Transverse colon (tissue), 4 donors: Measurements from ENCODE around the gene TRPM1. TPM values are rescaled to one million over a fixed set of nuclear protein-coding genes. Genes with fewer than 3 reads are reported as not detected.

Source experiments
- DNase-seq: peaks from one replicate; pipeline ENCODE4 v3.0.0-alpha.2; 2019
- H3K27ac ChIP-seq, 4 donors: fragments of 200-600 bp; sonication (generic); 2 replicates each; pipeline ENCODE4 v1.5.1; 2016 to 2018; ENCODE audit warnings: inconsistent platforms in 4 of 4
- H3K27me3 ChIP-seq: fragments of 200-600 bp; sonication (generic); 2 replicates; pipeline ENCODE4 v1.5.1; 2017; ENCODE audit warnings: inconsistent platforms
- H3K36me3 ChIP-seq, 4 donors: fragments of 200-600 bp; sonication (generic); 2 replicates each; pipeline ENCODE4 v1.5.1; 2017 to 2019; ENCODE audit warnings: inconsistent platforms in 4 of 4
- H3K4me1 ChIP-seq, 4 donors: fragments of 200-600 bp; sonication (generic); 2 replicates each; pipeline ENCODE4 v1.5.1; 2017 to 2020; ENCODE audit warnings: inconsistent platforms in 4 of 4
- H3K4me3 ChIP-seq, 4 donors: fragments of 200-600 bp; sonication (generic); 1 replicate in 1 of 4; 2 replicates in 3 of 4; pipeline versions ENCODE4 v1.5.1 to v1.6.1; 2017 to 2019; ENCODE audit warnings: inconsistent platforms in 4 of 4
- H3K9me3 ChIP-seq, 2 donors: fragments of 200-600 bp; sonication (generic); 2 replicates each; pipeline ENCODE4 v1.5.1; 2017 to 2019; ENCODE audit warnings: inconsistent platforms in 2 of 2
- CTCF ChIP-seq, 5 experiments: fragments of 200-600 bp in 3 of 5; fragments of 450-650 bp in 2 of 5; sonication (generic) in 3 of 5; IDR thresholded peaks; 1 replicate in 2 of 5; 2 replicates in 3 of 5; pipeline ENCODE4 v1.5.1; 2016 to 2017; ENCODE audit warnings: antibody characterized with exemption in 5 of 5, inconsistent platforms in 3 of 5, mild to moderate bottlenecking in 2 of 5, moderate library complexity in 1 of 5
- EP300 ChIP-seq: sonication (generic); formaldehyde crosslinking; IDR thresholded peaks from one replicate; pipeline ENCODE4 v1.6.1; 2017; ENCODE audit warnings: antibody characterized with exemption, low read depth
- POLR2A ChIP-seq: fragments of 450-650 bp; IDR thresholded peaks from one replicate; pipeline ENCODE4 v1.6.1; 2016; ENCODE audit warnings: antibody characterized with exemption, mild to moderate bottlenecking, moderate library complexity
- POLR2AphosphoS5 ChIP-seq, 3 donors: sonication (generic); formaldehyde crosslinking; IDR thresholded peaks; one replicate each; pipeline ENCODE4 v1.6.1; 2016; ENCODE audit warnings: antibody characterized with exemption in 3 of 3
- WGBS, 2 donors: methylation state at CpG; one replicate each; pipeline ENCODE4 v1.1.5; 2018; ENCODE audit warnings: low coverage in 1 of 2; 5-methylcytosine and 5-hydroxymethylcytosine counted together
- in situ Hi-C, 4 donors: fragments of 200-750 bp; cut with MboI; loops; one replicate each; pipeline versions ENCODE4 v1.15.0 to v1.15.1; 2017; ENCODE audit warnings: low sequenced_read_pairs in 3 of 4, low pct_ligation_motif_present in 1 of 4, low pct_unique_long_range_greater_than_20kb in 1 of 4
- intact Hi-C: fragments of 100-400 bp; cut with DNase I; formaldehyde crosslinking; loops from one replicate; pipeline ENCODE4 v1.15.1; 2023; ENCODE audit warnings: low total_unique reads
- total RNA-seq, 4 donors: library from RNA; depleted of rRNA; stranded (reverse); fragments of >200 nt; gene quantifications; one replicate each; pipeline ENCODE4 v1.1.0, GENCODE V29; 2016

TRPM1 gene
- total RNA-seq, 4 donors from 2014 or later: not detected

DNA sequence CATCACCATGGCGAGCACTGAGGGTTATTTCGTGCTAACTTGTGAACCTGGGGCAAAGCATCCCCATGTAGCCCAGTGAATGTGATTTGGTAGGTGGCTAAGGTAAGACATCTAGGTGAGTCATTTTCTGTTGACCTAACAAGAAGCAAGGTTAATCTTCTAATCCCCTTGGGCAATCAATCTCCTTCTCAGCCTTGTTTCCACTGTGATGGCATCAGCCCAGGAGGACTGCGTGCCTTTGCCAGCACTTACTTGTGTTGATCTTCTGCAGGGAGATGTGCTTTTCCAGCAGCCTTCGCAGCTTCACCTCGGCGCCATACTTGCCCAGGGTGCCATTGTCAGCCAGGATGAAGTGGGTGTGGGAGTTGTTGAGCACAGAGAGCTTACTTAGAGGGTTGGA, 35.7 kb downstream of the TRPM1 start:
- Histone ChIP-seq H3K4me1 (peaks cover 0 to 7% (median 2%) of the 10 kb centered on the region in 4 donors), H3K4me3 (no peak overlapping the region), H3K27ac (no peak overlapping the region), H3K36me3 (no peaks in the 10 kb centered on the region), H3K9me3 (no peaks in the 10 kb centered on the region), H3K27me3 (no peaks in the 10 kb centered on the region)
- intact Hi-C loops: no loop called here
- WGBS, 2 donors: 94 to 100% methylated on average over 2 to 6 of the region's 6 CpGs
- TF ChIP-seq EP300 (no peak), POLR2AphosphoS5 (IDR thresholded peaks at IDR 0.05) (no peak), POLR2A (no peak), CTCF (IDR thresholded peaks at IDR 0.05) (no peak)
- DNase-seq: no peak
- in situ Hi-C loops: no loop called here

DNA sequence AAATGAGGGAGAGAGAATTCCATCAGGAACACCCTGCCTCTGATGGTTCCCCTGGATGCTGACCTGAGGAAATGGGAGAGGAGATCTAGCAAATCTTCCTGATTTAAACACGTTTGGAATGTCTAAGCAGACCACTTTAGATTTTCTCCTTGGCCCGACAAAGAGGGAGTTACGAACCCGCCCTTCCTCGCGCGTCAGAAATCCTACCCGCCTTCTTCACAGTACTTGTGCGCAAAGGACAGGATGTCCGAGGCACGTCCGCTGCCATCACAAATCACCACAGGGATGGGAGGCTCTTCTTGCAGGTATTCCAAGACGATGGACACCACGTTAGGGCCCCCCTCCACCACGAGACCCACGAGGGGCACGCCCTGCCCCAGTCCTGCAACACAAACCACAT, 38.6 kb downstream of the TRPM1 start:
- H3K27me3 ChIP-seq: no peaks in the 10 kb centered on the region
- H3K36me3 ChIP-seq: no peaks in the 10 kb centered on the region
- H3K27ac ChIP-seq: no peak overlapping the region
- 86 to 89% methylated on average over 10 to 17 of the region's 17 CpGs for WGBS, 2 donors
- no peak for DNase-seq
- H3K4me1 ChIP-seq: no peaks in the 10 kb centered on the region
- no peaks in the 10 kb centered on the region for H3K9me3 ChIP-seq
- in situ Hi-C loops: no loop called here
- H3K4me3 ChIP-seq: no peak overlapping the region
- intact Hi-C loops: no loop called here
- TF ChIP-seq EP300 (no peak), CTCF (IDR thresholded peaks at IDR 0.05) (no peak), POLR2A (no peak), POLR2AphosphoS5 (IDR thresholded peaks at IDR 0.05) (no peak)

DNA sequence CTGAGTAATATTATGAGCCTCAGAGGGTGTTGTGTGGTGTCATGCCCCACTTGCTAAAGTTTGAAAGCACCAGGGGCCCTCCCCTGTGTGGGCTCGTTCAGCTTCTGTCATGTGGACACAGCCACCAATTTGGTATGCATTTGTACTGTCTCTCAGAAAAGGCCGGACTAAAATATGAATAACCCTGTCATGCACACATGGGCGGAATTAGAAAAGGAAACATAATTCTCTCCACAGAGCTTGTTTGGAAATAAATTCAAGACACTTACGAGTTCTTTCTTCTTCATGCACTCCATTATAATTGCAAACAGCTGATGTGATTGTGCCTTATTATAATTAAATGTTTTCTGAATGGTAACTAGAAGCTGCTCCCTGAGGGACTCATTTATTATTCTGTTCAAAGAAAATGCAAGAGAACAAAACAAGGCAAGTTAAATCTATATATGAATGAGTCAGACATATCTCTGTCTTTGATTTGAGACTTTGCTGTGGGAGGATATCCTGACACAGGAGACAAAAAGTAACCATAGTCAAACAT, 39.1 kb downstream of the TRPM1 start:
- Histone ChIP-seq H3K36me3 (no peaks in the 10 kb centered on the region), H3K9me3 (no peaks in the 10 kb centered on the region), H3K4me1 (no peaks in the 10 kb centered on the region), H3K27me3 (no peaks in the 10 kb centered on the region), H3K27ac (no peak overlapping the region), H3K4me3 (no peak overlapping the region)
- no peak for DNase-seq
- in situ Hi-C loops: no loop called here
- WGBS, 2 donors: 56 to 58% methylated on average over 4 of the region's 4 CpGs
- intact Hi-C loops: no loop called here
- TF ChIP-seq POLR2AphosphoS5 (IDR thresholded peaks at IDR 0.05) (no peak), POLR2A (no peak), EP300 (no peak)

- no peaks in the 10 kb centered on the region for H3K36me3 ChIP-seq
- in situ Hi-C loops (no loop called here), intact Hi-C loops (no loop called here)
- no peaks in the 10 kb centered on the region for H3K27me3 ChIP-seq
- no peaks in the 10 kb centered on the region for H3K9me3 ChIP-seq
- H3K4me3 ChIP-seq: no peak overlapping the region
- H3K27ac ChIP-seq: no peak overlapping the region
- DNase-seq: no peak
- no peaks in the 10 kb centered on the region for H3K4me1 ChIP-seq
- 71 to 85% methylated on average over 10 to 15 of the region's 15 CpGs for WGBS, 2 donors
- TF ChIP-seq POLR2A: no peak
- TF ChIP-seq EP300: no peak
- TF ChIP-seq POLR2AphosphoS5 (IDR thresholded peaks at IDR 0.05): no peak
These were observed 40.9 kb downstream of the TRPM1 start for GRCh38 chr15:31060429-31061140.

DNA sequence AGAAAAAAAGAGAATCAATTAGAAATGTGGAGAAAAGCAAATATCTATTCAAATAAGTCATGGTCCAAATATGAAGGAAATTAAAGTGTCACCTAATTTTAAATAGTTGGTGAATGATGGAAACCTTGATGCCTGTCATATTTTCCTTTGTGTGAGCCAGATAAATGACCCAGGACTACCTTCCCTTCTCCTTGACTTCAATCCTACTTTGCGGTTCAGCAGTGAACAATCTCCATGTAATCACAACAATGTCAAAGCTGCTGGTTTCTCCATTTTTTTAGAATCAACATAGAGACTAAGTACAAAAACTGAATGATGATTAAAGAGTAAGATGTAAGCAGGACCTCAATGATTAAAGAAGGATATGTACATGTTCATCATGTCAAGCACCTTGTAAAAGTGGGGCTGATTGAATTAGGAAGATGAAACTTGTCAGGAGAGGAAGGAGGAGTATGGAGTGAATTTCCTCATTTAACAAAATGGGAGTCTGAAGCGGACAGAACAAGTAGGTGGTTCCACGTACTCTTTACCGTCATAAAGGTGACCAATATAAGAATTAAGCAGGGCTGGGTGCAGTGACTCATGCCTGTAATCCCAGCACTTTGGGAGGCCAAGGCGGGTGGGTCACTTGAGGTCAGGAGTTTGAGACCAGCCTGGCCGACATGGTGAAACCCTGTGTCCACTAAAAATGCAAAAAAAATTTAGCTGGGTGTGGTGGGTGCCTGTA, 43.1 kb downstream of the TRPM1 start:
- 81 to 100% methylated on average over 1 to 6 of the region's 6 CpGs for WGBS, 2 donors
- in situ Hi-C loops: no loop called here

More for the DNA sequence above, 43.1 kb downstream of the TRPM1 start:
- Histone ChIP-seq H3K27ac (no peak overlapping the region), H3K9me3 (no peaks in the 10 kb centered on the region), H3K4me3 (no peak overlapping the region), H3K4me1 (no peaks in the 10 kb centered on the region), H3K27me3 (no peaks in the 10 kb centered on the region), H3K36me3 (no peaks in the 10 kb centered on the region)
- TF ChIP-seq EP300: no peak
- intact Hi-C loops: no loop called here
- no peak for DNase-seq
